Adrenal gland (tissue), 5 donors: Measurements from ENCODE around the gene RASA3.

Source experiments
- CTCF ChIP-seq, 6 experiments: fragments of 450-650 bp in 4 of 6; fragments of 200-600 bp in 2 of 6; sonication (generic) in 1 of 6; IDR thresholded peaks; 1 replicate in 5 of 6; 2 replicates in 1 of 6; pipeline versions ENCODE4 v1.5.1 to v1.8.0; 2016 to 2021; ENCODE audit warnings: antibody characterized with exemption in 6 of 6, mild to moderate bottlenecking in 2 of 6, moderate library complexity in 1 of 6
- POLR2A ChIP-seq, 2 donors: fragments of 450-650 bp; IDR thresholded peaks; one replicate each; pipeline ENCODE4 v1.6.1; 2017; ENCODE audit warnings: antibody characterized with exemption in 2 of 2, mild to moderate bottlenecking in 2 of 2, moderate library complexity in 1 of 2
- donor health status: DM: no; HTN: no; CAD: no.

DNA sequence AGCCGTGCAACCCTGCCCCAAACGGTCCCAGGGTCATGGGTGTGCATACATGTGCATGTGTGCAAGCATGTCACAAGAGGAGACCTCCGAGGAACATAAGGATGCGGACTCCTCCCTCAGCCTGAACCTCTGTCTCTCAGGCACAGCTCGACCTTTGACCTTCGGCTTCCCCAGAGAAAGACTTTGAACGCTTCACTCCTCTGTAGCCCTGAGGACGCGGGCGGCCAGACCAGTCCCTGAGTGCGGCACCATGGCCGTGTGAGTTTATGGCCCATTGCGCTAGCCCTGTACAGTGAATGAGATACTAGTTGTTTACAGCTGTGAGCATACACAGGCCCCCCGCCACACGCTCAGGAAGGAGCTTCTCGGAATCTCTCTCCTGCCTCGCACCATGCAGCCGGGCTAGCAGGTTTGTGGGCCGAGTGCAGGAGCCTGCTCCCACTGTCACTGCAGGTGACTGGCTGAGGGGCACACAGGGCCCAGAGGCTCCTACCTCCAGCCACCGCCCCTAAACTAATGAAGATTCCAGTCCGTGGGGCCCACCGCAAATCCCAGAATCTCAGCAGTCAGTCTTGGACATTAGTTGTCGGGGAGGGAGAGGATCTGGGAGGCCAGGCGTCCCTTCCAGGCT lies 10.8 kb downstream of the RASA3 start:
- TF ChIP-seq CTCF (IDR thresholded peaks at IDR 0.05) (no peak), POLR2A (IDR thresholded peaks at IDR 0.05) (no peak)
